HFFc6 (cell line): Measurements from ENCODE around the gene EEIG1. TPM values are rescaled to one million over a fixed set of nuclear protein-coding genes. Genes with fewer than 3 reads are reported as not detected.

ENCODE experiments used
- DNase-seq: peaks from one replicate; pipeline ENCODE4 v3.0.0-alpha.2; 2018
- H3K27ac Mint-ChIP-seq: 2 replicates; pipeline ENCODE4 v1.8.0; 2020; ENCODE audit warnings: mild to moderate bottlenecking, mixed read lengths
- H3K27me3 Mint-ChIP-seq: 2 replicates; pipeline ENCODE4 v1.8.0; 2021; ENCODE audit warnings: mild to moderate bottlenecking, moderate library complexity, mixed read lengths; ENCODE audit not compliant: insufficient read depth
- H3K36me3 Mint-ChIP-seq: 2 replicates; pipeline ENCODE4 v1.8.0; 2021; ENCODE audit warnings: low read depth, mixed read lengths
- H3K4me1 Mint-ChIP-seq: 2 replicates; pipeline ENCODE4 v1.8.0; 2020; ENCODE audit warnings: low read depth, mixed read lengths
- H3K4me3 Mint-ChIP-seq: 2 replicates; pipeline ENCODE4 v1.8.0; 2020; ENCODE audit warnings: mild to moderate bottlenecking, moderate library complexity, mixed read lengths
- H3K9me3 Mint-ChIP-seq: 2 replicates; pipeline ENCODE4 v1.8.0; 2020; ENCODE audit warnings: mild to moderate bottlenecking, mixed read lengths
- total RNA-seq, 6 experiments: library from RNA; stranded (reverse); fragmentation: NEBNext Ultra II Directional; extraction: Animal tissue kit (Norgen Biotek cat#: 25700); gene quantifications; 2 replicates in 1 of 6; 3 replicates in 5 of 6; pipeline ENCODE4 v1.2.3, GENCODE V29; 2021
- TF ChIP-seq, protein P1 (sequence below): fragments of 200-600 bp; sonication (generic); IDR thresholded peaks from 2 replicates; pipeline ENCODE4 v1.5.0; 2021; ENCODE audit warnings: antibody characterized with exemption, mild to moderate bottlenecking

Gene EEIG1
- total RNA-seq, 6 experiments from 2014 or later = 26.7 to 35.4 (median 29.3) TPM

DNA sequence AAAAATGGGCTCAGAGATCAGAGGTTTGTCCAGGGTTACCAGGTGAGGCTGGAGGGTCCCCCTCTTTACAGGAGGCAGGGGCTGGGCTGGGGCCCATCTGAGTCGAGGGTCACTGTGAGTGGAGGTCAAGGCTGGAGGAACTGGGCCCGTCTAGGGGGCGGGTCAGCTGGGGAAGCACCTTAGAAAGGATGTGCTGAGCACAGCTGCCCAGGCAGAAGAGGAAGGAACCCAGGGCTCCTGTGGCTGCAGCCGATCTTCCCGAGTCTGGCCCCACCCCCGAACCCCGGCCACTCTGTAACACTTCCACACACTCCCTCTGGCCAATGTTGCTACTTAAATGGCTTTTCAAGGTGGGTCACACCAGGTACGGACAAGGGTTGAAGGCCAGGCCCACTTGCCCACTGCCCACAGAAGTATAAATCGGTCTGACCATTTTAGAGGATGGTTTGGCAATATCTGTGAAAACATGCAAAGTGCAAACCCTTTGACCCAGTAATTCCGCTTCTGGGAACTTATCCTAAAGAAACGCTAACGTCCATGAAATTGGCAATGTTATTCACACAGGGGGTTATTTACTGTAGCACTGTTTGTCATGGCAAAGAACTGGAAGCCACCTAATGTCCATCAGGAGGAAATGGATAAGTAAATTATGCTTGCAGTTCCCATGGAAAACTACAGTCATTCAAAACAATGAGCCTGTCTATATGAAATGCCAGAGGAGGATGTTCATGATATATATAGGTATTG, 30.5 kb upstream of the EEIG1 start:
- Mint-ChIP-seq H3K4me1 (peaks cover 20% of the 10 kb centered on the region), H3K27ac (no peak overlapping the region), H3K36me3 (peaks cover 9% of the 10 kb centered on the region), H3K27me3 (peaks cover 3% of the 10 kb centered on the region), H3K9me3 (peaks cover 8% of the 10 kb centered on the region; the same call in 1 of the 2 replicates), H3K4me3 (no peak overlapping the region)
- no peak for DNase-seq
- TF ChIP-seq, protein P1, sequence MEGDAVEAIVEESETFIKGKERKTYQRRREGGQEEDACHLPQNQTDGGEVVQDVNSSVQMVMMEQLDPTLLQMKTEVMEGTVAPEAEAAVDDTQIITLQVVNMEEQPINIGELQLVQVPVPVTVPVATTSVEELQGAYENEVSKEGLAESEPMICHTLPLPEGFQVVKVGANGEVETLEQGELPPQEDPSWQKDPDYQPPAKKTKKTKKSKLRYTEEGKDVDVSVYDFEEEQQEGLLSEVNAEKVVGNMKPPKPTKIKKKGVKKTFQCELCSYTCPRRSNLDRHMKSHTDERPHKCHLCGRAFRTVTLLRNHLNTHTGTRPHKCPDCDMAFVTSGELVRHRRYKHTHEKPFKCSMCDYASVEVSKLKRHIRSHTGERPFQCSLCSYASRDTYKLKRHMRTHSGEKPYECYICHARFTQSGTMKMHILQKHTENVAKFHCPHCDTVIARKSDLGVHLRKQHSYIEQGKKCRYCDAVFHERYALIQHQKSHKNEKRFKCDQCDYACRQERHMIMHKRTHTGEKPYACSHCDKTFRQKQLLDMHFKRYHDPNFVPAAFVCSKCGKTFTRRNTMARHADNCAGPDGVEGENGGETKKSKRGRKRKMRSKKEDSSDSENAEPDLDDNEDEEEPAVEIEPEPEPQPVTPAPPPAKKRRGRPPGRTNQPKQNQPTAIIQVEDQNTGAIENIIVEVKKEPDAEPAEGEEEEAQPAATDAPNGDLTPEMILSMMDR = no peak

DNA sequence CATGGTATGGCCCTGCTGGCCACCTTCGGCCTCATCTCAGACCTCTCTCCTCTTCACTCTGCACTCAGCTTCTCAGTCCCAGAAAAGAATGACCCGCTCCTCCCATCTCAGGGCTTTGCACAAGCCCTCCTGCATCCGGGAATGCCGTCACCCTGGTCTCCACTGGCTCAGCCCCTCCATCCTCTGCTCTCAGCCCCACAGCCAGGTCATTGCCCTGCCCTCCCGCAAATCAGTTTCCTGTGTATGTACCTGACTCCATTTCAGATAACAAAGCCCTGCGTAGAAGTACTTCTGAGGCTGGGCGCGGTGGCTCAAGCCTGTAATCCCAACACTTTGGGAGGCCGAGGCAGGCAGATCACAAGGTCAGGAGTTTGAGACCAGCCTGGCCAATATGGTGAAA, 28.9 kb upstream of the EEIG1 start:
- no peak overlapping the region for H3K4me3 Mint-ChIP-seq
- H3K27me3 Mint-ChIP-seq = peaks cover 3% of the 10 kb centered on the region
- no peak for DNase-seq
- H3K27ac Mint-ChIP-seq = no peak overlapping the region
- H3K4me1 Mint-ChIP-seq = peaks cover 25% of the 10 kb centered on the region
- H3K36me3 Mint-ChIP-seq = peaks cover 9% of the 10 kb centered on the region
- peaks cover 8% of the 10 kb centered on the region; the same call in 1 of the 2 replicates for H3K9me3 Mint-ChIP-seq
- TF ChIP-seq, protein P1 = no peak

DNA sequence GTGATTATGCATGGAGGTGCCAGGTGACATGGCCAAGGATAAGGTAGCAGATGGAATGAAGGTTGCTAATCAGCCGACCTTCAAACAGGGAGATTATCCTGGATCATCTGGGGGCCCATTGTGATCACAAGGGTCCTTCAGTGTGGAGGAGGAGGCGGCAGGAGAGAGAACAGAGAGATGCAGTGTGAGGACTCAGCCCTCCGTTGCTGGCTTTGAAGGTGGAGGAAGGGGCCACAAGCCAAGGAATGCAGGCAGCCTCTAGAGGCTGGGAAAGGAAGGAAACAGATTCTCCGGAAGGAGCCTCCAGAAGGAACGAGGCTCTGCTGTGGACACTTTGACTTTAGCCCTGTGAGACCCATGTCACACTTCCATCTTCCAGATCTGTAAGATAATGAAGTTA, 27.4 kb upstream of the EEIG1 start:
- no peak for DNase-seq
- no peak overlapping the region for H3K4me3 Mint-ChIP-seq

DNA sequence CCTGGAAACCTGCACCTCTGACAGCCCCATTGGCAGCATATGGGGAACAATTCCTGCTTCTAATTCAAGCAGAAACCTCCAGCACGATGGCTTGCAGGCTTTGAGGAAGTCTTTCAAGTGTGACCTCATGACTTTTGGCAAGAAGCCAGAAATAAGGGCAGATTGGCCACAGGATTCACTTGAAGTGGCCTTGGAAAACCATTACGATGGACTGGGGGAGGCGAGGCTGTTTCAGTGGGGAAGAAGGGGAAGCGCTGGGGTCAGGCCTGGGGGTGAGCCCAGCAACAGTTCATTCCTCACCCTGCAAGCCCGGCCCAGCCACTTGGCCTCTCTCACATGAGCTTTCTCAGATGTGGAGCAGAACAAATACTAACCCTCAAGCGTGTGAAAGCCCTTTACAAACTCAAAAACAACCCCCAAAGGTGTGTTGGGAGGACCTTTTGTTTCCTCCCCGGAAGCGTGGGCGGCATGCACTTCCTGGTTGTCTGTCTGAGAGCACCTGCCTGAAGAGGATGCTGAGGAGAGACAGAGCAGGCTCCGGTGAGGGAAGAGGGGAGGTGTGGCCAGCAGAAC, 26.9 kb upstream of the EEIG1 start:
- H3K36me3 Mint-ChIP-seq = peaks cover 9% of the 10 kb centered on the region
- H3K4me3 Mint-ChIP-seq = no peak overlapping the region
- peaks cover 31% of the 10 kb centered on the region for H3K4me1 Mint-ChIP-seq
- H3K27me3 Mint-ChIP-seq = no peaks in the 10 kb centered on the region
- TF ChIP-seq, protein P1 = no peak
- peak; percentile 50 for DNase-seq
- no peak overlapping the region for H3K27ac Mint-ChIP-seq
- peaks cover 8% of the 10 kb centered on the region; the same call in 1 of the 2 replicates for H3K9me3 Mint-ChIP-seq

More for the DNA sequence above, 27.4 kb upstream of the EEIG1 start:
- H3K36me3 Mint-ChIP-seq = peaks cover 9% of the 10 kb centered on the region
- no peak overlapping the region for H3K27ac Mint-ChIP-seq
- no peaks in the 10 kb centered on the region for H3K27me3 Mint-ChIP-seq
- peaks cover 26% of the 10 kb centered on the region for H3K4me1 Mint-ChIP-seq
- H3K9me3 Mint-ChIP-seq = peaks cover 8% of the 10 kb centered on the region; the same call in 1 of the 2 replicates
- TF ChIP-seq, protein P1 = no peak

DNA sequence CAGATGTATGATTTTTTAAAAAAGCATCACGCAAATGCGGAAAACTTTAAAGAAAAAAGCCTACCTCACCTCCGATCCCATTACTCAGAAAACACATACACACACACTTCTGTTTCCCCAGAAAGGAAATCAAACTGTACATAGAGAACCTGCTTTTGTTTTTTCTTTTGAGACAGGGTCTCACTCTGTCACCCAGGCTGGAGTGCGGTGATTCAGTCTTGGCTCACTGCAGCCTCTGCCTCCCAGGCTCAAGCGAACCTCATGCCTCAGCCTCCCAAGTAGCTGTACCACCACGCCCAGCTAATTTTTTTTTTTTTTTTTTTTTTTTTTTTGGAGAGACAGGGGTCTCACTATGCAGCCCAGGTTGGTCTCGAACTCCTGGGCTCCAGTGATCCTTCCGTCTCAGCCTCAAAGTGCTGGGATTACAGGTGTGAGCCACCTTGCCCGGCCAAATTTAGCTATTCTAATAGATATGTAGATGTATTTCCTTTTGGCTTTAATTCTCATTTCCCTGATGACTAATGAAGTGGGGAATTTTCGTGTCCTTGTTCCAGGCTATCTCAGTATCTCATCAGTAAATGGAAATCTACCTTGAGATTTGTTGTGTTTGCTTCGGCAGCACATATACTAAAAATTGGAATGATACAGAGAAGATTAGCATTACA, 25.7 kb upstream of the EEIG1 start:
- TF ChIP-seq, protein P1 = no peak
- H3K9me3 Mint-ChIP-seq = peaks cover 8% of the 10 kb centered on the region; the same call in 1 of the 2 replicates
- no peak overlapping the region for H3K4me3 Mint-ChIP-seq
- peak overlapping the region; percentile 58 for H3K27ac Mint-ChIP-seq
- DNase-seq = peak; percentile 36
- no peaks in the 10 kb centered on the region; the same call in 1 of the 2 replicates for H3K27me3 Mint-ChIP-seq
- peaks cover 41% of the 10 kb centered on the region for H3K4me1 Mint-ChIP-seq
- H3K36me3 Mint-ChIP-seq = peaks cover 9% of the 10 kb centered on the region
